NCI-H2029 treated with DMSO at 0.1 percent for 48 hours (cell line): ENCODE measurements around the gene PNN.
"Not testable (repeated sequence)": the region's sequence is repeated elsewhere in the genome, so short reads cannot be mapped to it uniquely, and the experiment has no call there.

ENCODE experiments used
- DNase-seq: peaks from one replicate; lab custom pipeline; 2025; lab: John Stamatoyannopoulos, UW

PNN gene

DNA sequence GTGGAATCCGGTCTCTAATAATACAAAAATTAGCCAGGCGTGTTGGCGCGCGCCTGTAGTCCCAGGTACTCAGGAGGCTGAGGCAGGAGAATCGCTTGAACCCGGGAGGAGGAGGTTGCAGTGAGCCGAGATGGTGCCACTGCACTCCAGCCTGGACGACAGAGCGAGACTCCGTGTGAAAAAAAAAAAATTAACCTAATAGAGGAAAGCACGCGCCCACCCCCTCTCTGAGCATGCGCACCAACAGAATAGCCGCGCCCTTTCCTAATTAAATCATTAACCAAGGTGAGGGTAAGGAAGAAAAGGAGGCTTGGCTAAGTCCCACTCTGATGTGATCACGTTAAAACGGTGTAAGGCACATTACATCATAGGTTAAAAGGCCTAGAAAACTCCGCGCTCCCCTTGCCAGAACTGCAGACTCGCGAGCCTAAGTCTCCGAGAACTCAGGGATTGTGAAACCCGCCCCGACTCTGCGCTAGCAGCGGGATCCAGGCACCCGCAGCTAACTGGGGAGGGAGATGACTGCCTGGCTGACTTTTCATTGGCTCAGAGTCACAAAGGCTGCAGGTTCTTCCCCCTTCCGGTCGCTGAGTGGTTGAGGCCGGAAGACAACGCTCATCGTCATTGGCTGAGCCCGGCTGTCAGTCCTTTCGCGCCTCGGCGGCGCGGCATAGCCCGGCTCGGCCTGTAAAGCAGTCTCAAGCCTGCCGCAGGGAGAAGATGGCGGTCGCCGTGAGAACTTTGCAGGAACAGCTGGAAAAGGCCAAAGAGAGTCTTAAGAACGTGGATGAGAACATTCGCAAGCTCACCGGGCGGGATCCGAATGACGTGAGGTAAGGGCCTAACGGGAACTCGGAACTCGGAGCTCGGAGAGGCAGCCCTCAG, at the start of gene PNN:
Gene PNN, plus strand, starts transcription at position 695 of the 885 bp plus-strand sequence. Its CDS starts 26 bp downstream, at position 721.
- peak; percentile 99 for DNase-seq

DNA sequence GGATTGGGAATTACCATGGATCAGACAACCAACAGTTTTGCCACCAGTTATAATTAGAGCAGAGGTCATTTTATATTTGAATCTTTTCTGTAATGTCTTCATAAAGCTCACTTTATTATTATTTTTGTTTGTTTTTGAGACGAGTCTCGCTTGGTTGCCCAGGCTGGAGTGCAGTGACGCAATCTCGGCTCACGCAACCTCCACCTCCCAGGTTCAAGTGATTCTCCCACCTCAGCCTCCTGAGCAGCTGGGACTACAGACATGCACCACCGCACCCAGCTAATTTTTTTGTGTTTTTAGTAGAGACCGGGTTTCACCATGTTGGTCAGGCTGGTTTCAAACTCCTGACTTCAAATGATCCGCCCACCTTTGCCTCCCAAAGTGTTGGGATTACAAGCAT, 37.2 kb upstream of the PNN start:
- DNase-seq: not testable (repeated sequence)

DNA sequence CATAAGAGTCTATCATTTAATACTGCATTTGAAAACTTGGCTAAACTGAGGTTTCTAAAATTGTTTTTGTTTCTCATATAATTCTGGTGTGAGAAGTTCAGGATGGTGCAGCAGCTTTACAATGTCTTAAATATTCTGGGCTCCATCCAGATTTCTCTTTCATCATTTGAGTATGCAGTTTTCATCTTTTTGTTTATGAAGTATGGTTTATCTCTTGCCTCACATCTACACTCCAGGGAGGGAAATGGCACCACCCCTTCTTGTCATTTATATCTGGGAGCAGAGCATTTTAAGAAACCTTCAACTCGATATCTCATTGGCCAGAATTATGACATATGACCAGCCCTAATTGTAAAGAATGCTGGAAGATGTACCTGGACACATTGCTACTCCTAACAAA, 36.6 kb upstream of the PNN start:
- DNase-seq: no peak

DNA sequence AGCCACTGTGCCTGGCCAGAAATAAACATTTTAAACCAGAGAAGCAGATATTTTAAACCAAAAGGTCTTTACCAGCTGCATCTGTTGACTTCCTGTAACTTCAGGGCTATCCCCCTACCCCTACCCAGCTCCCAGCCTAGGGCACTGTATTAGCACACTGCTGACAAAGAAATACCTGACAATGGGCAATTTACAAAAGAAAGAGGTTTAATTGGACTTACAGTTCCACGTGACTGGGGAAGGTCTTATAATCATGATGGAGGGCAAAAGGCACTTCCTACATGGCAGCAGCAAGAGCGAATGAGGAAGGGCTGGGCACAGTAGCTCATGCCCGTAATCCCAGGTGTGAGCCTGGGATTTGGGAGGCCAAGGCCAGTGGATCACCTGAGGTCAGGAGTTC, 34.9 kb upstream of the PNN start:
- no peak for DNase-seq

DNA sequence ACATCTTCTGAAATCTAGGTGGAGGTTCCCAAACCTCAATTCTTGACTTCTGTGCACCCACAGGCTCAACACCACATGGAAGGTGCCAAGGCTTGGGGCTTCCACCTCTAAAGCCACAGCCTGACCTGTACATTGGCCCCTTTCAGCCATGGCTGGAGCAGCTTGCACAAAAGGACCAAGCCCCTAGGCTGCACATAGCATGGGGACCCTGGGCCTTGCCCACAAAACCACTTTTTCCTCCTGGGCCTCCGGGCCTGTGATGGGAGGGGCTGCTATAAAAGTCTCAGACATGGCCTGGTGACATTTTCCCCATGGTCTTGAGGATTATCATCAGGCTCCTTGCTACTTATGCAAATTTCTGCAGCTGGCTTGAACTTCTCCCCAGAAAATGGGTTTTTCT, 33.4 kb upstream of the PNN start:
- not testable (repeated sequence) for DNase-seq

DNA sequence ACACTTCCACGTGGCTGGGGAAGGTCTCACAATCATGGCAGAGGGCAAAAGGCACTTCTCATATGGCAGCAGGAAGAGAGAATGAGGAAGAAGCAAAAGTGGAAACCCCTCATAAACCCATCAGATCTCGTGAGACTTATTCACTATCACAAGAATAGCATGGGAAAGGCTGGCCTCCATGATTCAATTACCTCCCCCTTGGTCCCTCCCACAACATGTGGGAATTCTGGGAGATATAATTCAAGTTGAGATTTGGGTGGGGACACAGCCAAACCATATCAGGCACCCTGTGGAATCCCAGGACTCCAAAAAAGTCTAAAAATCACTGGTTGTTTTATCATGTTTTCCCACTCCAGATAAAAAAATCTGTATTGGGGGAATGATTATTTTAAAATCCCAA, 31.8 kb upstream of the PNN start:
- not testable (repeated sequence) for DNase-seq

DNA sequence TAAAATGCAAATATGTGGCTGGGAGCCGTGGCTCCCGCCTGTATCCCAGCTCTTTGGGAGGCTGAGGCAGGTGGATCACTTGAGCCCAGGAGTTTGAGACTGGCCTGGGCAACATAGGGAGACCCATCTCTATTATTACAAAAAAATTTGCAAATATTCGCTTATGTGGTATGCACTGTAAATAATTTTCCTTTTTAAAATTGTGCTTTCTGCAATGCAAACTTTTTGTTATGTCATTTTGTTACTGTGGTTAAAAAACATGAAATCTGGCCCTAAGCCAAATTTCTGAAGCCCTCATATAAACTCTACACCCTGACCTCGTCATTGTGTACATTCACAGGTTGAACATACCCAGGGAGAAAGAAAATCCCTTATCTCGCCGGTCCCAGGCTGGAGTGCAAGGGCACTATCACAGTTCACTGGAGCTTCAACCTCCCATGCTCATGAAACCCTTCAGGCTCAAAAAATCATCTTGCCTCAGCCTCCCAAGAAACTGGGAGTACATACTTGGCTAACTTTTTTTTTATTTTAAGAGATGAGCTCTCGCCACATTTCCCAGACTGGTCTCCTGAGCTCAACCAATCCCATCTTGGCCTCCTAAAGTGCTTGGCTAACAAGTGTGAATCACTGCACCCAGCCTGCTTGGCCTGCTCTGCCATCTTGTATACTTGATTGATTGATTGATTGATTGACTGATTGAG, 29.6 kb upstream of the PNN start:
- no peak for DNase-seq

DNA sequence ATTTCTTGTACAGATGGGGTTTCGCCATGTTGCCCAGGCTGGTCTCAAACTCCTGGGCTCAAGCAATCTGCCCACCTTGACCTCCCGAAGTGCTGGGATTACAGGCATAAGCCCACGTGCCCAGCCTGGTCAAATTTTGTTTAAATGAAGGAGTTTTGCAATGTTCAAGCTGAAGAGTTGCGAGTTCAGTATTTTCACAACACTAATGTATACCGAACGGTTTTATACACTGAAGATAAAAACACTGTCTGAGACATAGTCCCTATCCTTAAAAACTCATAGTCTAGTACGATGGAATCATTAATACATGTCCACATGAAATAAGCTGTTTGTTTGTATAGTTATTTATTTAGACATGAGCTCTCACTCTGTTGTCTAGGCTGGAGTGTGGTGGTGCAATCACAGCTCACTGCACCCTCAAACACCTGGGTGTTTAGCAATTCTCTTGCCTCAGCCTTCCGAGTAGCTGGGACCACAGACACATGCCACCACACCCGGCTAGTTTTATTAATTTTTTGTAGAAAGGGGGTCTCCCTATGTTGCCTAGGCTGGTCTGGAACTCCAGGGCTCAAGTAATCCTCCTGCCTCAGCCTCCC, 20.4 kb upstream of the PNN start:
- no peak for DNase-seq

DNA sequence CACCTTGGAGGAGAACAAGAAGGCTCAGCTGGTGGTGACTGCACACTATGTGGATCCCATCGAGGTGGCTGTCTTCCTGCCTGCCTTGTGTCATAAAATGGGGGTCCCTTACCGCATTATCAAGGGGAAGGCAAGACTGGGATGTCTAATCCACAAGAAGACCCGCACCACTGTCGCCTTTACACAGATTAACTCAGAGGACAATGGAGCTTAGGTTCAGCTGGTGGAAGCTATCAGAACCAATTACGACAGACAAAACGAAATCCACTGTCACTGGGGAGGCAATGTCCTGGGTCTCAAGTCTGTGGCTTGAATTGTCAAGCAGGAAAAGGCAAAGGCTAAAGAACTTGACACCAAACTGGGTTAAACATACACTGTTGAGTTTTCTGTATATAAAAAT, 17.6 kb upstream of the PNN start:
- DNase-seq: no peak

DNA sequence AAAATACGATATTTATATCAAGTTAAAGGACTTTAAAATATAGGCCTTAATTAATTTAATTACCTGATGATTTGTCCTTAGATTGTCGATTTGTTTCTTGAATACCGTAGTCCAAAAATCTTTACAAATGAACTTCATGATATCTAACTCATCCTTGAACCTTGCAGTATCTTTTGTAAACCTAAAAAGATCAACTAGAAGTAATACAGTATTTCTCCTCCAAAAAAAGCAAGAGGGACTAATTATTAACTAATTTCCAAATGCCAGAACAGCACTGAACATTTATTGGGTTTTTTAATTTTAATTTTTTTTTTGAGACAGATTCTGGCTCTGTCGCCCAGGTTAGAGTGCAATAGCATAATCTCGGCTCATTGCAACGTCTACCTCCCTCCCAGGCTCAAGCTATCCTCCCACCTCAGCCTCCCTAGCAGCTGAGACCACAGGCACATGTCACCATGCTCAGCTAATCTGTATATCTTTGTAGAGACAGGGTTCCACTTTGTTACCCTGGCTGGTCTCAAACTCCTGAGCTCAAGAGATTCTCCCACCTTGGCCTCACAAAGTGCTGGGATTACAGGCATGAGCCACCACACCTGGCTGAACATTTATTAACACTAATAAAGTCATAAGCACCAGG, 16.7 kb upstream of the PNN start:
- DNase-seq: no peak

DNA sequence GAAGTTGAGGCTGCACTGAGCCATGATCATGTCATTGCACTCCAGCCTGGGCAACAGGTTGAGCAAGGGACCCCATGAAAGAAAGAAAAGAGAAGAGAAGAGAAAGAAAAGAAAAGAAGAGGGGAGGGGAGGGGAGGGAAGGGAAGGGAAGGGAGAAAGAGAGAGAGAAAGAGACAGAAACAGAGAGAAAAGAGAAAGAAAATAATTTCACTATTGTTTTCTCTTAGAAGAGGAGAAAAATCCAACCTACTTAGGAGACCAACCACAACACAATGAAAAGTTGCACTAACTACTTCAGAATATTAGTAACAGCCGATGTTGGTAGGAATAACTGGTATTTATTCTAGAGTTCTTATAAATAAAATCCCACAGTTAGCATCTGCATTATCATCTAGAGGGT, 14.6 kb upstream of the PNN start:
- DNase-seq: no peak

DNA sequence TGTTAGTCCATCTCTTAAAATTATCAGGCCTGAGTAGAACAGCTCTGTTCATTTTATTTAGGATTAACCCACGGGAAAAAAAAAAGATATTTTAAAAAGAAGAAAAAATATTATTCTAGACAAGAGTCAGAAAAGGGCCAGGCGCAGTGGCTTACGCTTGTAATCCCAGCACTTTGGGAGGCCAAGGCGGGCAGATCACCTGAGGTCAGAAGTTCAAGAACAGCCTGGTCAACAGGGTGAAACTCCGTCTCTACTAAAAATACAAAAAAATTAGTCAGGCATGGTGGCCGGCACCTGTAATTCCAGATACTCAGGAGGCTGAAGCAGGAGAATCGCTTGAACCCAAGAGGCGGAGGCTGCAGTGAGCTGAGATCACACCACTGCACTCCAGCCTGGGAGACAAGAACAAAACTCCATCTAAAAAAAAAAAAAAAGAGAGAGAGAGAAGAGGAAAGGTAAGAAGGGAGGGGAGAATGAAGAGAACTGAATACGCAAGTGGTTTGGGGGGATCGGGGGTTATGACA, 7.2 kb upstream of the PNN start:
- not testable (repeated sequence) for DNase-seq

DNA sequence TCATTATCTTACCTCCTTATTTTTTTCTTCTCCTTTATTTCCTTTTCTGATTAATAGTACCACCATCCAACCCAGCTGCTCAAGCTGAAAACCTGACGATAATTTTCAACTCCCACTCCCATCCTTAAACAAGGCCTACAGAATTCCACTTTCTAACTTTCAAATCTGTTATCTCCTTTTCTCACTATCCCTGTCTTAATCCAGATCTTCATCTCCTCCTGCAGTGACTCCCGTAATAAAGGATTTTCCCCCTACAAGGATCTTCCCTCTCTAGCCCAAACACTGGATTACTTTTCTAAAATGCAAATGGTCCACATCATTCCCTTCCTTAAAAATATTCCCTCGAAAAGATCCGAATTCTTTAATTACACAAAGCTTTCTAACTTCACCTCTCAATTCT, 6.5 kb upstream of the PNN start:
- DNase-seq: no peak

DNA sequence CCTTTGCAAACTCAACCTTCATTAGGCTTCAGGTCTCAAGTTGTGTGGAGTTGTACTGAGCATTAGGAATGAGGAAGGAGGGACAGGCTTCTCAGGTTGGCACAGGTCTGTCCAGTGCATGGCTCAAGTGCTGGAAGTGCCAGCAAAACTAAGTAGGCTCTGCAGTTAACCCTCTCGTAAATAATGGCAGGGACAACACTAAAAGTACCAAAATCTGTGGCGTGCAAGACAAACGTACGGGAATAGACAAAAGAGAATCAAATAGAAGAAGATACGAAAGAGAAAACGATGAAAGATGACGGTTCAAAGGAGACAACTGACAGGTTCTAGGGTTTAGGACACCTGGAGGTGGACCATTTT, 5.5 kb upstream of the PNN start:
- DNase-seq: peak; percentile 57

DNA sequence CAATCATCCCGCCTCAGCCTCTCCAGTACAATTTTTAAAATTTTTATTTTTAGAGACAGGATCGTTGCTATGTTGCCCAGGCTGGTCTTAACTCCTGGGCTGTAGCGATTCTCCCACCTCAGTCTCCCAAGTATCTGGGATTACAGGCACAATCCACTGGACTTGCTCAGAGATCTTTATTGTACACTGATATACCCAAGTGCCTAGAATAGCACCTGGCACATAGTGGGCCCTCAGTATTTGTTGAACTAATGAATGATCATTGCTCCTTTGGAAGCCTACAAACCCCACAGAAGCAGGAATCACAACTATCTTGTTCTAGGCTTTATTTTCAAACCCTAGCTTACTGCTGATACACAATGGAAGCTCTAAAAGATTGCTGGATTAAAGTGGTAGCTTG, 1.9 kb upstream of the PNN start:
- no peak for DNase-seq

DNA sequence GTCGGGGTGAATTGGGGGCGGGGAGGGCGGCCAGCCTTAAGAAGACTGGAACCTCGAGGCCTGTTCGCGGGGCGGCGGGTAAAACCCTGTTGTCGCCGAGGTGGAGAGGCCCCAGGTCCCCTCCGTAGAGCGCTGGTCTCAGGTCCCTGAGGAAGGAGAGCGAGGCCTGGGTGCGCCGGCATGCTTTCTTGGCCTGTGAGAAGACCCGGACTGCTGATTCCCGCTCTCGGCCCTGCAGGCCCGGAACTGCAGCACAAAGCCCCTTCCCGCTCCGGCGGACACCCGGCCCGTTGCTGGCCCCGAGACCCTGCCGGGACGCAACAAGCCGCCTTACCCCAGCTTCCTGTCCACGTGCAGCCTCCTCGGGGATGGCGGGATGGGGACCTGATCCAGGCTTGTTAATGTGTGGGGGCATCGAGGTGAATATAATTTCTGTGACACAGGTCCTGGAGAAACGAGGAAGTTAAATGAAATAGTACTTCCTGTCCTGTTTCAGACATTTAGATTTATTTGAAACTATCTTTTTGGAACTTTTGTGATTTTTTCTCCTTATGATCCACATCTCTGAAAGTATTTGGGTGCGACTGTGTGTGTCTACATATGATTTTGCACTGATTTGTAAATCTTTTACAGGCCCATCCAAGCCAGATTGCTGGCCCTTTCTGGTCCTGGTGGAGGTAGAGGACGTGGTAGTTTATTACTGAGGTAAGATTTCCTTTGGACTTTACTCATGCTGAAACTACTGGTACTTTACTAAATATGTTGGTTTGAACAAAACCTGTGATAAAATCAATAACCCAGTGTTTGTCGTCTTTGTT, 600 bp downstream of the PNN start:
- no peak for DNase-seq

DNA sequence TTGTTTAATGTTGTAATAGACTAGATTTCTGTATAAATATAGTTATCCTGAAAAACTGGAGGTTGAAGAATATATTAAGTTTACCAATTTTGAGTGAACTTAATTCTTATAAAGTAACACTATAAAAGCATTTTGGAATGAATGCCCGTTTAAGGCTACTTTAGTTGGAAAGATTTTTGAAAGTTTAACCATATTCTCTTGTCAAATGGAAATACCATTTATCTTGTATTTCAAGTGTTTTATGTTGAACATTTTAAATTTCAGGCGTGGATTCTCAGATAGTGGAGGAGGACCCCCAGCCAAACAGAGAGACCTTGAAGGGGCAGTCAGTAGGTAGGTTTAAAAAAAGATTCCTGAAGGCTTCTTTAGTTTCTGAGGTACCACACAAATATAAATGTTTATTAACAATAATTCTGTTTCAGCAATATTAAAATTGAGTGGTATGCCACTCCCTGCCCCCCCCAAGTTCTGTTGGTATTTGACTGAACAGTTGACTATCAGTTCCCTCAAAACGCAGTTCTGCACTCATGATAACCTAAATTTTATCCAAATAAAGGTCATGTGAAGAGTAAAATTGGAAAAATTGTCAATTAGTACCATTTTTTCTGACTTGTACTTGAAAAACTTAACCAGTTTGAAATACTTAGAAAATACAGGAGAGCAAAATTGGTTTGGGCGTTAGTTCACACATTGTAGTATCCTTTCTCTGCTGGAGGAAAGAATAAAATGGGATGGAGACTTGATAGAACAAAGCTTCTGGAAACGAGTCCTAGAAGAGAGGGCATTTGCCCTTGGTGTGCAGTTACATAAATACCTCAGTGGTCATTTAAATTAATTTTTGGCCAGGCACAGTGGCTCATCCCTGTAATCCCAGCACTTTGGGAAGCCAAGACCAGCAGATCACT, 1.5 kb downstream of the PNN start:
- DNase-seq: no peak

DNA sequence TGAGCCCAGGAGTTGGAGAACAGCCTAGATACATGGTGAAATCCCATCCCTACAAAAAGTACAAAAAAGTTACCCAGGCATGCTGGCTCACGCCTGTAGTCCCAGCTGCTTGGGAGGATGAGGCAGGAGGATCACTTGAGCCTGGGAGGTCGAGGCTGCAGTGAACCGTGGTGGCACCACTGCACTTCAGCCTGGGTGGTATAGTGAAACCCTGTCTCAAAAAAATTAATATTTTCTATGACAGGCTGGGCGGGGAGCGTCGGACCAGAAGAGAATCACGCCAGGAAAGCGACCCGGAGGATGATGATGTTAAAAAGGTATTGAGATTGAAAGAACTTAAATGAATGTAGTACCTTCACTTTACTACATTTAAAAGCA, 2.1 kb downstream of the PNN start:
- no peak for DNase-seq

DNA sequence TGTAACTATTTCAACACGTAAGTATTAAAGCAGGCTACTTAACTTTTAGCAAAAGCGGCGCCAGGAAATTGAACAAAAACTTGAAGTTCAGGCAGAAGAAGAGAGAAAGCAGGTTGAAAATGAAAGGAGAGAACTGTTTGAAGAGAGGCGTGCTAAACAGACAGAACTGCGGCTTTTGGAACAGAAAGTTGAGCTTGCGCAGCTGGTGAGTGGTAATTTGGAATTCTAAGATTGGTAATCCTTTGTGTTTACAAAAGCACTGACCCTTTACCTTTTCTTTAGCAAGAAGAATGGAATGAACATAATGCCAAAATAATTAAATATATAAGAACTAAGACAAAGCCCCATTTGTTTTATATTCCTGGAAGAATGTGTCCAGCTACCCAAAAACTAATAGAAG, 4.0 kb downstream of the PNN start:
- DNase-seq: no peak

DNA sequence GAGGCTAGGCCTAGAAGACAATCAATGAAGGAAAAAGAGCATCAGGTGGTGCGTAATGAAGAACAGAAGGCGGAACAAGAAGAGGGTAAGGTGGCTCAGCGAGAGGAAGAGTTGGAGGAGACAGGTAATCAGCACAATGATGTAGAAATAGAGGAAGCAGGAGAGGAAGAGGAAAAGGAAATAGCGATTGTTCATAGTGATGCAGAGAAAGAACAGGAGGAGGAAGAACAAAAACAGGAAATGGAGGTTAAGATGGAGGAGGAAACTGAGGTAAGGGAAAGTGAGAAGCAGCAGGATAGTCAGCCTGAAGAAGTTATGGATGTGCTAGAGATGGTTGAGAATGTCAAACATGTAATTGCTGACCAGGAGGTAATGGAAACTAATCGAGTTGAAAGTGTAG, 5.5 kb downstream of the PNN start:
- no peak for DNase-seq
